Measurements from ENCODE around the gene CAPZA1.

- TF ChIP-seq CTCF (IDR thresholded peaks at IDR 0.05; ENCODE audit: low read depth, low read length) (no peak), EZH2phosphoT487 (IDR thresholded peaks at IDR 0.05; ENCODE audit: low read depth) (no peak)
Observed at GRCh38 chr1:112694363-112694929, 74.8 kb downstream of the CAPZA1 start.

All from OCI-LY3 (cell line).